Endometrial microvascular endothelial cells (primary cell): ENCODE measurements around the gene DIDO1. TPM values are rescaled to one million over a fixed set of nuclear protein-coding genes. Genes with fewer than 3 reads are reported as not detected.
"Not testable (repeated sequence)": the region's sequence is repeated elsewhere in the genome, so short reads cannot be mapped to it uniquely, and the experiment has no call there.

Experiments
- in situ Hi-C: cut with HindIII; loops from 2 replicates; pipeline ENCODE4 v1.10.0; 2017; ENCODE audit warnings: low sequenced_read_pairs, low pct_unique_long_range_greater_than_20kb; ENCODE audit errors: inconsistent ontology term
- total RNA-seq: library from RNA; depleted of rRNA; stranded (reverse); fragments of >200 nt; gene quantifications from one replicate; pipeline ENCODE4 v1.2.3, GENCODE V29; 2015; ENCODE audit errors: inconsistent ontology term

The DIDO1 gene
- total RNA-seq, 1 donor from 2014 or later: 32.4 TPM

DNA sequence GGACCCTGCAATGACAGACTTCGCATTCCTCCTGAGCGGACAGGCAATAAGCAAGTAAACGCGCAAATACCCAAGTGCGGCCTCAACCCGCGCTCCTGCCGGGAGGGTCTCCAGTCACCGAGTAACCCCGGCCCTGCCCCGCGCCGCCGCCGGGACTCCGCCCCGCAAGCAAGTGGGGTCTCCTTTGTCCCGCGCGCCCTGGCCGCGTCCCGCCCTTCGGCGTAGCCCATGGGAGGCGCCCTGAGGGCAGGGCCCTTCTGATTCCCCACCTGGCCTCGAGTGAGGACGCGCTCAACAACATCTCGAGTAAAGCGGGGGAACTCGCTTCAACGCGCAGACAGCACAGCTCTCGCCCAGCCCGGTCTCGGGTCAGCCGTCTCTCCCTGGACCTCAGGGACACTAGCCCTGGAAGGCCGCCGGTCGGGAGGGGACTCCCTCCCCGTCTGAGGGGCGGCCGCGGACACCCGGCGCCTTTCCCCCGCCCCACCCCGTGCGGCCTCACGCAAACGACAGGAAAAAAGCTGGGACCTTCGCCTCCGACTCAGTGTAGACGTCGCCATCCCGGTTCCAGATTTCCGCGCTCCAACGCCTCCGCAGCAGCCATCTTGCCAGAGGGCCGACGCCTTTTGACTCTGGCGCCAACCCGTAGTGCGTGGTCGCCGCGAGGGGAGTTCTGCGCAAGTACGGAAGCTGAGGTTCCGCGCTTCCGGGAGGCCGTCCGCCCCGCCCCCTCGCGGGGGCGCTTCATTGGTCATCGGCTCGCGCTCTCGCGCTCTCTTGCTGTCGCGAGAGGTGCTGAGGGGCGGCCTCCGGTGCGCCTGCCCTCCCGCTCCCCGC lies 11.2 kb upstream of the DIDO1 start:
- in situ Hi-C loops: no loop called here

DNA sequence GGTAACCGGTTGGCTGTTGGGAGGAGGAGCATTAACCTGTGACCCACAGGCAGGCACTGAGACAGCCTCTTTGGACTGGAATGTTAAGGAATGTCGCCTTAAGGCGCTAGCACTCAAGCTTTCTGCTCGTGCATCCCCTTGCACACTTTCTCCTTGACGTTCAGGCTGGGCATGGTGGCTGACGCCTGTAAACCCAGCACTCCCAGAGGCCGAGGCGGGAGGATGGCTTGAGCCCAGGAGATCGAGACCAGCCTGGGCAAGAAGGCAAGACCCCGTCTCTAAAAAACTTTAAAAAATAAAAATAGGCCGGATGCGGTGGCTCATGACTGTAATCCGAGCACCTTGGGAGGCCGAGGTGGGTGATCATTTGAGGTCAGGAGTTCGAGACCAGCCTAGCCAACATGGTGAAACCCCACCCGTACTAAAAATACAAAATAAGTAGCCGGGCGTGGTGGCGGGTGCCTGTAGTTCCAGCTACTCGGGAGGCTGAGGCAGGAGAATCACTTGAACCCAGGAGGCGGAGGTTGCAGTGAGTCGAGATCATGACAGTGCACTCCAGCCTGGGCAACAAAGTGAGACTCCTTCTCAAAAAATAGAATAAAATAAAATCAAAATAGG lies 9.8 kb upstream of the DIDO1 start:
- in situ Hi-C loops: no loop called here

- in situ Hi-C loops: no loop called here
These were observed 9.1 kb upstream of the DIDO1 start for GRCh38 chr20:62935204-62935967.

DNA sequence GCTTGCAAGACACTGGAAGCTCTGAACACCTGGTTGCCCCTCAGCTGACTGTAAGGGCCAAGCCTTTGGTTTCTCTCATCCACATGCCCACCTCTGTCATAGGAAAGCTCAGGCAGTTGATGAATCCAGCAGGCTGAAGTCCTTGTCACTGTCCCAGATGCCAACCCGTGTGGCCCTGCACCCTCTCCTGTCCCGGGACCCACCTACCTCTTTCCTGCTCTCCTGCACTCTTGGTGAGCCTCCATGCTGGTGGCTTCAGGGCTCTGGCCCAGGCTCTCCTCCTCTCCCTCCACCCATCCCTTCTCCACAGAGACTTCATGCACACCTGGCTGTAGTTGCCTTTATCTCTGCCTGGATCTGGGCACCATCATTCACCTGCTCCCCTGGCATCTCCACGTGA lies 7.7 kb upstream of the DIDO1 start:
- in situ Hi-C loops: no loop called here

- in situ Hi-C loops: no loop called here
These were observed 5.2 kb upstream of the DIDO1 start for GRCh38 chr20:62931464-62931863.

GRCh38 chr20:62929051-62929538 lies 2.8 kb upstream of the DIDO1 start:
- in situ Hi-C loops: no loop called here

- in situ Hi-C loops: no loop called here
These were observed 2.1 kb upstream of the DIDO1 start for GRCh38 chr20:62928246-62928939.

DNA sequence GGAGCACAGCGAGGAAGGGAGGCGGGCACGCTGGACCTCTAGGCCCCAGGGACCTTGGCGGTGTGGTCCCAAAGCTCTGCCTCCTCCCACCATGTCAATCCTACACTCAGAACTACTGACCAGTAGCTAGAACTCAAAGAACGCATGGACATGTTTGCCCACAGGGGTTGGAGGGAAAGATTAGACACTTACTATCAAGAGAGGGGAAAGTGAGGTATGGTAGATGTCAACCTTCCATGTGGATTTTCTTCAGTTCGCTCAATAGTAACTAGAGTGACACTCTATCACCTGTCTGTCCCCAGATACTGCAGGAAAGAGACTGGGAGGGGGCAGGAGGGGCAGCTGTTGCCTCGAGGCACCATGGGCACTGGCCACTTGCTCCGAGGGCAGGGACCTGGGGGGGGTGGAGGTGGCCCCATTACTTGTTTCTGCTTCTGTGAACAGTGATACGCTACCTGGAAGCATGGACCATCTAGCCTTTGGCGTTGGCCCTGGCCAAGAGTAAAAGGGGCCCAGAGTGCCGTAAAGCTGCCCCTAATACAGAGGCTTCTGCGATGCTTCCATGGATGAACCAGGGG lies 912 bp upstream of the DIDO1 start:
- in situ Hi-C loops: no loop called here

DNA sequence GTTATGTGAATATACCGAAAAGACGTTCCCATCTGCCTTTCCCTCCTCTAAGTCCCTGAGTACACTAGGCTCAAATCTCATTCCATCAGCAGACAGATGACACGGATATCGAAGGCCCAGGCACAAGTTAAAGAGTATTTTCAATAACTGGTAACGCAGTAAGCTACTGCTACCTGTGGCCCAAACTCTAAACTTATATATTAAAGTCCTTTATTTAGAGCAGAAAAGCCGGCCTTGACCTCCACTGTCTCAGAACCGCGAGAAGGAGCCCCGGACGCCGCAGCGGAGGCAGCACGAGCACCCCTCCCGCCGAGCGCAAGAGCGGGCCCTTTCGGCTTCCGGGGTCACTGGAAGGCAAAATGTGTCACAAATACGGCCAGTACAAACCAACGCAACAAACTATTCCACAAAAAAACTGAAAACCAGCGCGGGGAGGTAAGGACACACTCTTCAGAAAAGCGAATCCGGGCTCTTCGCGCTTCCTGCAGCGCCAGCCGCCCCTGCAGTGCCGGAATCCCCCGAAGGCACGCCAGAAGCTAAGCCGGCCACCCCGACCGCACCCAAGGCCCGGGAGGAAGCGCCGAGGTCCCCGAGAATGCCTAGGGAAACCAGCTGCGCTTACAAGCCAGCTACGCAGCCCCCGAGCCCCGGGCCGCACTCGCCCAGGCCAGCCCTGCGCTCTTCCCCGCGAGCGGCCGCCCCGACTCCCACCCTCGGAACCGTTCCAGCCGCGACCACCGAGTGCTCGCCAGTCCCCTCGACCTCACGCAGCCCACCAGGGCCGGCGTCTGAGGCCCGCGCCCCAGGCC lies 681 bp downstream of the DIDO1 start:
- in situ Hi-C loops: no loop called here

- in situ Hi-C loops: no loop called here
These were observed 1.3 kb downstream of the DIDO1 start for GRCh38 chr20:62925076-62925419.

- in situ Hi-C loops: no loop called here
These were observed 1.7 kb downstream of the DIDO1 start for GRCh38 chr20:62924442-62925075.

DNA sequence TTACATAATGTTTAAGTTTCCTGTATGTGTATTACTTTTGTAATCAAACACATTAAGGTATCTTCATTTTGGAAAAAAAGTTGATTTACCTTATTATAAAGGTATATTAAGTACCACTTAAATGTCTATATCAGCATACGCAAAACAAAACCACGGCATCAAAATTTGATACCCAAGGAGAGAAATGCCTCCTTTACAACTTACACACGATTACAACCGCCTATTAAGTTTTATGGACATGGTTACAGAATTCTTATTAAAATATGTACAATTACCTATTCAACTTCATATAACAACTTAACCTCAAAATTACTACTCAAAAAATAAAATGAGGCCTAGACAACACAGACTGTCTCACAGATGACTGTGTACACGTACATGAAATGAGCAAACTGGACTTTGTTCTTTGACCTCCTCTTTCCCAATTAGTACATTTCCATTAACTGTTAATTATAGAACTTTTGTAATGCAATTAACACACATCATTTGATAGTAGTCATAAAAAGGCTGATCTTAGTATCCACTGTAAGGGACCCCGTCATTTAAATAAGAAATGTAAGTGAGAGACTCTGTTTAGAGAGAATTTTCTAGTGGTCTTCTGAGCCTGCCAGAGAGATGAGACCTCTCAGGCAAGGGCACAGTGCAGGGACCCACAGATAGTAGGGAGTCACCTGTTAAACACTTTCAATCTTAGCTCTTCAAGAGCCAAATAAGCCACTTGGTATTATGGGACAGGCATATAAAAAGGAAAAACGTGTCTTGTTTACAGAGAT lies 2.5 kb downstream of the DIDO1 start:
- in situ Hi-C loops: no loop called here

GRCh38 chr20:62923059-62923668 lies 3.1 kb downstream of the DIDO1 start:
- in situ Hi-C loops: not testable (repeated sequence)

DNA sequence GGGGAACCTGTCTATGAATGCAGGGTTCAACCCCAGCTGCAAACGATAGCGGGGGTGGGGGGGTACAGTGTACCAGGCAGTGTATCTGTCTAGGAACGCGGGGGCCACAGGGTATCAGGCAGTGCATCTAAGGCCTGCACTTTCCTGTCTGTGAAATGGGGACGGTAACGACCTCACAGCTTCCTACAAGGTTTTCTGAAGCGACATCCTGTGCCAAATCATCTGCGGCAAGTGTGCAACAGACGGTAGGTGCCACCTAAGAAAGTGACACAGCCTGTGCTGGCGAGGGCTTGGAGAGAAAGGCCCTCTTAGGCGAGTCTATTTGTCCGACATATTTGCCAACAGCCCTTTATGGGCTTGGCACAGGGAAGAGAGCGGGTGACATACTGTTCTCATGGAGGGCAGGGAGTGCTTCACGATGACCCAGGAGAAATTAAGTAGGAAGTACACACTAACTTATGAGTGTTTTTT lies 3.8 kb downstream of the DIDO1 start:
- in situ Hi-C loops: no loop called here

- in situ Hi-C loops: no loop called here
These were observed 5.1 kb downstream of the DIDO1 start for GRCh38 chr20:62921119-62921687.

- in situ Hi-C loops: no loop called here
These were observed 6.2 kb downstream of the DIDO1 start for GRCh38 chr20:62920039-62920645.
